ENCODE results near the gene ATXN1. TPM values are rescaled to one million over a fixed set of nuclear protein-coding genes. Genes with fewer than 3 reads are reported as not detected.

ATXN1 gene
- total RNA-seq, 1 experiment from 2014 or later = 27.0 TPM

- Histone ChIP-seq H3K4me1 (ENCODE audit: insufficient read depth, low read length) (peaks cover 23% of the 10 kb centered on the region), H3K9me3 (ENCODE audit: low read length) (no peaks in the 10 kb centered on the region), H3K9me2 (replicated peaks; ENCODE audit: low read length) (no peaks in the 10 kb centered on the region), H3F3A (ENCODE audit: low read length, unreplicated experiment) (no peaks in the 10 kb centered on the region), H3K27ac (ENCODE audit: low read length) (no peak overlapping the region), H3K9ac (ENCODE audit: low read length) (no peak overlapping the region), H3K79me2 (ENCODE audit: low read length) (no peaks in the 10 kb centered on the region), H3K4me2 (ENCODE audit: low read length) (no peak overlapping the region), H3K4me3 (ENCODE audit: low read length) (no peak overlapping the region), H4K20me1 (ENCODE audit: low read length) (no peaks in the 10 kb centered on the region), H2AFZ (ENCODE audit: low read length) (no peak overlapping the region), H3K27me3 (ENCODE audit: low read length) (no peaks in the 10 kb centered on the region), H3K36me3 (ENCODE audit: low read depth, low read length) (no peaks in the 10 kb centered on the region)
- BruUV-seq (replicated peaks) = no TSS peak
- intact Hi-C loops (cut with micrococcal nuclease) = loop anchor here (5.0 to 10.0 kb wide), 3 partner anchors 85 to 588 kb away; no protein-coding TSS in a partner anchor
- ChIA-PET POLR2A (ENCODE audit: unreplicated experiment) (no interaction called here), CTCF (interaction anchor here (0.9 kb wide), 1 partner anchor 250 kb away, joined by 4 read pairs; no protein-coding TSS in a partner anchor)
- ATAC-seq = no peak
- DNase-seq = no peak
- TF ChIP-seq EZH2 (IDR thresholded peaks at IDR 0.05; ENCODE audit: low read length, unreplicated experiment) = no peak
- TF ChIP-seq CTCF (conservative IDR thresholded peaks at IDR 0.05; ENCODE audit: low read depth, low read length) = no peak
- no peak for TF ChIP-seq EZH2phosphoT487 (IDR thresholded peaks at IDR 0.05; ENCODE audit: borderline replicate concordance, low read length)
These were observed 264.1 kb downstream of the ATXN1 start for GRCh38 chr6:16496991-16497801.

- H3K9ac ChIP-seq (ENCODE audit: low read length) = no peak overlapping the region
- no peaks in the 10 kb centered on the region for H3K36me3 ChIP-seq (ENCODE audit: low read depth, low read length)
- CTCF ChIA-PET = interaction anchor here (0.9 kb wide), 1 partner anchor 251 kb away, joined by 4 read pairs; no protein-coding TSS in a partner anchor
- H3K27ac ChIP-seq (ENCODE audit: low read length) = no peak overlapping the region
- H3K4me1 ChIP-seq (ENCODE audit: insufficient read depth, low read length) = peaks cover 23% of the 10 kb centered on the region
- no peaks in the 10 kb centered on the region for H3K79me2 ChIP-seq (ENCODE audit: low read length)
- no peaks in the 10 kb centered on the region for H3F3A ChIP-seq (ENCODE audit: low read length, unreplicated experiment)
- H3K27me3 ChIP-seq (ENCODE audit: low read length) = no peaks in the 10 kb centered on the region
- no peaks in the 10 kb centered on the region for H4K20me1 ChIP-seq (ENCODE audit: low read length)
- ATAC-seq (no peak), DNase-seq (no peak)
- no TSS peak for BruUV-seq (replicated peaks)
- H3K4me3 ChIP-seq (ENCODE audit: low read length) = no peak overlapping the region
- intact Hi-C loops (cut with micrococcal nuclease) = loop anchor here (5.0 to 10.0 kb wide), 3 partner anchors 84 to 589 kb away; no protein-coding TSS in a partner anchor
- no peaks in the 10 kb centered on the region for H3K9me3 ChIP-seq (ENCODE audit: low read length)
- POLR2A ChIA-PET (ENCODE audit: unreplicated experiment) = no interaction called here
- no peak overlapping the region for H3K4me2 ChIP-seq (ENCODE audit: low read length)
- no peak overlapping the region for H2AFZ ChIP-seq (ENCODE audit: low read length)
- H3K9me2 ChIP-seq (replicated peaks; ENCODE audit: low read length) = no peaks in the 10 kb centered on the region
- TF ChIP-seq EZH2phosphoT487 (IDR thresholded peaks at IDR 0.05; ENCODE audit: borderline replicate concordance, low read length) (no peak), EZH2 (IDR thresholded peaks at IDR 0.05; ENCODE audit: low read length, unreplicated experiment) (no peak), CTCF (conservative IDR thresholded peaks at IDR 0.05; ENCODE audit: low read depth, low read length) (no peak)
These were observed 265.1 kb downstream of the ATXN1 start for GRCh38 chr6:16496210-16496609.

- BruUV-seq (replicated peaks) = no TSS peak
- Histone ChIP-seq H2AFZ (ENCODE audit: low read length) (no peak overlapping the region), H3K9me3 (ENCODE audit: low read length) (no peaks in the 10 kb centered on the region), H4K20me1 (ENCODE audit: low read length) (no peaks in the 10 kb centered on the region), H3K9ac (ENCODE audit: low read length) (no peak overlapping the region), H3K4me2 (ENCODE audit: low read length) (no peak overlapping the region), H3K4me3 (ENCODE audit: low read length) (no peak overlapping the region), H3K4me1 (ENCODE audit: insufficient read depth, low read length) (peaks cover 23% of the 10 kb centered on the region), H3F3A (ENCODE audit: low read length, unreplicated experiment) (no peaks in the 10 kb centered on the region), H3K79me2 (ENCODE audit: low read length) (no peaks in the 10 kb centered on the region), H3K36me3 (ENCODE audit: low read depth, low read length) (no peaks in the 10 kb centered on the region), H3K27ac (ENCODE audit: low read length) (no peak overlapping the region), H3K27me3 (ENCODE audit: low read length) (no peaks in the 10 kb centered on the region), H3K9me2 (replicated peaks; ENCODE audit: low read length) (no peaks in the 10 kb centered on the region)
- ATAC-seq (no peak), DNase-seq (peak; percentile 53)
- no peak for TF ChIP-seq EZH2 (IDR thresholded peaks at IDR 0.05; ENCODE audit: low read length, unreplicated experiment)
- TF ChIP-seq EZH2phosphoT487 (IDR thresholded peaks at IDR 0.05; ENCODE audit: borderline replicate concordance, low read length) = no peak
- TF ChIP-seq CTCF (conservative IDR thresholded peaks at IDR 0.05; ENCODE audit: low read depth, low read length) = no peak
- ChIA-PET CTCF (no interaction called here), POLR2A (ENCODE audit: unreplicated experiment) (no interaction called here)
- intact Hi-C loops (cut with micrococcal nuclease) = loop anchor here (5.0 to 10.0 kb wide), 3 partner anchors 82 to 590 kb away; no protein-coding TSS in a partner anchor
These were observed 266.5 kb downstream of the ATXN1 start for GRCh38 chr6:16494793-16495192.

Measured in PC-3 (cell line).